HUES64 (cell line): ENCODE results near the gene TRIM36.
A peak's percentile ranks its signal among the peaks of the same experiment; 100 is the strongest.

Source experiments
- H3K27ac ChIP-seq: 2 replicates; pipeline ENCODE4 v1.7.0; 2013; ENCODE audit warnings: low read depth, low read length, inconsistent platforms
- H3K27me3 ChIP-seq: 2 replicates; pipeline ENCODE4 v1.6.1; 2013; ENCODE audit warnings: mild to moderate bottlenecking, low read length; ENCODE audit not compliant: insufficient read depth
- H3K36me3 ChIP-seq: 2 replicates; pipeline ENCODE4 v1.6.1; 2013; ENCODE audit warnings: mild to moderate bottlenecking, low read length; ENCODE audit not compliant: insufficient read depth
- H3K4me1 ChIP-seq: 2 replicates; pipeline ENCODE4 v1.6.1; 2013; ENCODE audit warnings: mild to moderate bottlenecking, low read length, moderate library complexity; ENCODE audit not compliant: insufficient read depth
- H3K4me3 ChIP-seq: 2 replicates; pipeline ENCODE4 v1.5.1; 2013; ENCODE audit warnings: mild to moderate bottlenecking, low read length, moderate library complexity
- H3K9ac ChIP-seq: 2 replicates; pipeline ENCODE4 v1.6.1; 2013; ENCODE audit warnings: mild to moderate bottlenecking, low read depth, low read length
- H3K9me3 ChIP-seq: 2 replicates; pipeline ENCODE4 v1.6.1; 2013; ENCODE audit warnings: low read depth, low read length; ENCODE audit not compliant: insufficient read depth
- WGBS: fragments of 150-250, 120-280 bp; methylation state at CpG from one replicate; pipeline ENCODE4 v1.1.7; 2013; ENCODE audit warnings: missing lambda C conversion rate; 5-methylcytosine and 5-hydroxymethylcytosine counted together

The TRIM36 gene

GRCh38 chr5:115186794-115187193 lies 17.1 kb upstream of the TRIM36 start:
- Histone ChIP-seq H3K27ac (no peak overlapping the region), H3K27me3 (peaks cover 22% of the 10 kb centered on the region), H3K4me1 (peaks cover 8% of the 10 kb centered on the region), H3K9ac (no peak overlapping the region), H3K36me3 (no peaks in the 10 kb centered on the region), H3K4me3 (no peak overlapping the region), H3K9me3 (no peaks in the 10 kb centered on the region)

- no peaks in the 10 kb centered on the region for H3K9me3 ChIP-seq
- H3K4me1 ChIP-seq = peaks cover 11% of the 10 kb centered on the region
- no peaks in the 10 kb centered on the region for H3K36me3 ChIP-seq
- H3K27me3 ChIP-seq = peaks cover 43% of the 10 kb centered on the region
- no peak overlapping the region for H3K27ac ChIP-seq
- WGBS = 75% methylated on average over 1 of the region's 2 CpGs
- H3K9ac ChIP-seq = no peak overlapping the region
- no peak overlapping the region for H3K4me3 ChIP-seq
These were observed 15.1 kb upstream of the TRIM36 start for GRCh38 chr5:115184770-115185169.

DNA sequence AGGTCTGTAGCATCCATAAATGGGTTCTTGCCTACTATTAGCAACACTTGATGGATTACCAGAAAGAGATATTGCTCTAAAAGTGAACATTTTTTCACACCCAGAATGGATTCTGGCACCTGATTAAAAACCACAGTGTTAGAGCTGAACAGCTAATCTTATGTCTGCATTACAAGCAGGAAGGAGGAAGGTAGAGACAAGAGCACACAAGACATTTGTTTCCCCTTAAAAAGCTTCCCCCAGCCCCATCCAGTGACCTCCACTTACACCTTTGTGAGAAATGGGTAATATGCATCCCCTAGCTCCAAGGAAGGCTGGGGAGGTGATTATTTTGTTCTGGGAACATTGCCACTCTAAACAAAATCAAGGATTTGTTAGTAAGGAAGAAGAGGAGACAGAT lies 12.0 kb upstream of the TRIM36 start:
- H3K9ac ChIP-seq = no peak overlapping the region
- no peak overlapping the region for H3K4me3 ChIP-seq
- peaks cover 7% of the 10 kb centered on the region; the same call in 1 of the 2 replicates for H3K4me1 ChIP-seq
- no peaks in the 10 kb centered on the region for H3K9me3 ChIP-seq
- no peaks in the 10 kb centered on the region for H3K36me3 ChIP-seq
- peaks cover 73% of the 10 kb centered on the region for H3K27me3 ChIP-seq
- no peak overlapping the region for H3K27ac ChIP-seq

DNA sequence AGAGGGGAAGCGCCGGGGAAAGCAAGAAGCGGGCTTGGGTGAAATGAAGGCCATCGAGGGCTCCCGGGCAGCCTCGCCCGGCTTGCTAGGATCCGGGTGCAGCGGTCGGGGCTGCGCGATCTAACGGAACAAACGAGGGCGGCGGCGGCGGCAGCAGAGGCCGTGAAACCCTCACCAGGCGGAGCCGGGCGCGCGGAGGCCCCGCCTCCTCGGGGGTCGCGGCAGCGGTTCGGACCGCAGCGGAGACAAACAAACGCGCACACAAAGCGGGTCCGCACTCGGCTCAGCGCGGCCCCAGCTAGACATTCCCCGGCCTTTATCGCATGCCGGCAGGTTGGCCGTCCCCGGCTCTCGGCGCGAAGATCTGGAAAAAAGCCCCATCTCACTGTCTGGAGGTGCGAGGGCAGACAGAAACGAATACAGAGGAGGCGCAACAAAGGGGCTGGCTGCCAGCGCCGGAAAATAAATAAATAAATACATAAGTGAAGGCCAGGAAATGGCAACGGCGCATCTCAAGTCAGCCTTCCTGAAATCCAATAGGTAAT lies 10.5 kb upstream of the TRIM36 start:
- Histone ChIP-seq H3K27me3 (peaks cover 84% of the 10 kb centered on the region), H3K9me3 (no peaks in the 10 kb centered on the region), H3K4me1 (peaks cover 7% of the 10 kb centered on the region; the same call in 1 of the 2 replicates), H3K27ac (no peak overlapping the region), H3K36me3 (no peaks in the 10 kb centered on the region), H3K9ac (peak overlapping the region; percentile 28; the same call in 1 of the 2 replicates), H3K4me3 (peak overlapping the region; percentile 61)
- under 1% methylated on average over 54 of the region's 54 CpGs for WGBS

DNA sequence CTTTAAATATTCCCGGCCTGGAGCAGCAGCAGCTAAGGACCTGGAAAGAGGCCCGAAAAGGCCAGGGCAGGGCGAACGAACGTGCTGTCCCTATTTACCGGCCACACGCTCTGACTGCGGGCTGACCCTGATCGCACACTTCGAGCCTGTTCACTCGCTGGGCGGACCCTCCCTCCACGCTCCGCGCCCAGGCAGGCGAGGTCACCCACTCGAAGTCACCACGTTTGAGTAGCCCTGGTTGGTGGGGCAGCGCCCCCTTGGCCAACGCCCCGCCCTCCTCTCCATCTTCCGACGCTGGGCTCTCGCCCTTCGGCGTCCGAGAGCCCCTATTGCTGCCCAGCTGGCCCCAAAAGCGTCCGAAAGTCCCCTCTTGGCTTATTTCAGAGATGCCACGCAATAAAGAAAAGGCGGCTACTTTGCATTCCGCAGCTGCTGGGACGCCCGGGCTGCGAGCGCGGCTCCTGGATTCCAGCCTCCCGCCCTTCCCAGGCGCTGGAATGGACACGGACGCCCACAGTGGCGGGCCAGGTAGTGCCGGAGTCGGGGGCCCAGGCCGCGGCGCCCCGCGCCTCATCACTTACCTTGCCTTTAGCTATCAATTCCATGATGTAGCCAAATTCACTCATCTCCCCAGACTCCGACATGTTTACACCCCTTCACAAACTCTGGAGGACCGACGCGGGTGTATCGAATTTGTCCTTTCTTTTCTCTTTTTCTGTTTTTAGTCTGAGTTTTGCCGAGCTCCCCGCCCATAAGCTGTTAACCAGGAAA lies 9.9 kb upstream of the TRIM36 start:
- Histone ChIP-seq H3K4me3 (peak overlapping the region; percentile 61), H3K9ac (0 out of 2 replicates have a peak overlapping the region, but pooled peaks have one; percentile 28), H3K27ac (no peak overlapping the region), H3K36me3 (no peaks in the 10 kb centered on the region), H3K4me1 (peaks cover 7% of the 10 kb centered on the region; the same call in 1 of the 2 replicates), H3K27me3 (peaks cover 90% of the 10 kb centered on the region), H3K9me3 (no peaks in the 10 kb centered on the region)
- WGBS = 2% methylated on average over 56 of the region's 56 CpGs

GRCh38 chr5:115179030-115179393 lies 9.3 kb upstream of the TRIM36 start:
- no peak overlapping the region for H3K27ac ChIP-seq
- WGBS = 32% methylated on average over 30 of the region's 30 CpGs
- peak overlapping the region; percentile 61 for H3K4me3 ChIP-seq
- H3K4me1 ChIP-seq = peaks cover 7% of the 10 kb centered on the region; the same call in 1 of the 2 replicates
- H3K9me3 ChIP-seq = no peaks in the 10 kb centered on the region
- H3K36me3 ChIP-seq = no peaks in the 10 kb centered on the region
- no peak overlapping the region for H3K9ac ChIP-seq
- H3K27me3 ChIP-seq = peaks cover 93% of the 10 kb centered on the region

GRCh38 chr5:115170929-115171510 lies 1.3 kb upstream of the TRIM36 start:
- 9% methylated on average over 15 of the region's 16 CpGs for WGBS
- H3K4me1 ChIP-seq = peaks cover 5% of the 10 kb centered on the region; the same call in 1 of the 2 replicates
- H3K27me3 ChIP-seq = peaks cover 64% of the 10 kb centered on the region
- H3K27ac ChIP-seq = no peak overlapping the region
- H3K9ac ChIP-seq = no peak overlapping the region
- peaks cover 6% of the 10 kb centered on the region for H3K36me3 ChIP-seq
- H3K9me3 ChIP-seq = peaks cover 17% of the 10 kb centered on the region
- H3K4me3 ChIP-seq = peak overlapping the region; percentile 86

DNA sequence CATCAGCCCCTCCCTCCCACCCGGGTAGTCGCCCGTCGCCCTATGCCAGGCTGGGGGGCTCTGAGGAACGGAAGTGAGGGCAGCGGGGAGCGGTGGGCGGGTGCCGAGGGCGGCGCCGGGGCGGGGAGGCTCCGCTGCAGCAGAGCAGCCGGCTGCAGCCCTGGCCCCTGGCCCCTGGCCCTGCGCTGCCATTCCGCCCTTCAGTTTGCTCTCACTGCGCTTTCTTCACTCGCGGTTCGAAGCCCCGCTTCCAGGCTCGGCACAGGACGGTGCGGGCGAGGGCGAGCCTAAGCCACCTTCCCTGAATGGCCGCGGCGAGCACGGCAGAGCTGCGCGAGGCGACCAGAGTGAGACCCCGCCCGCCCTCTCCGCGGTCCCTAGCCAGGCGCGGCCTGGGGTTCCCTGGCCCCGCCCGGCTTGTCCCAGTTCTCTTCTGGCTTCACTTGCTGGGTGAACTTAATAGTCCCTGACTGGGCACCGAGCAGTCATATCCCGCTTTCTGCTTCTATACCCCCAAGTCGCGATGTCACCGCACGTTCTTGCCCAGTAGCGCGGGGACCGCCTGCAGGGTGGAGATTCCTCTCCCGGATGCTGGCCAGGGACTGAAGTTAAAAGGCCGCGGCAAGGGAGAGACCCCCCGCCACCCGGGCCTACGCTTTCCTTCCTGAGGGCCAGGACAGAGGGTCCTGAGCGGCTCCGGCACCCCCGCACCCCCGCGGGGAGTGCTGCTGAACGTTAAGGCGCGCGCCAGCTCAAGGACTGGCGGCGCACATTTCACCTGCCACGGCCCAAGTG lies 623 bp upstream of the TRIM36 start:
- Histone ChIP-seq H3K4me3 (peak overlapping the region; percentile 86), H3K36me3 (peaks cover 8% of the 10 kb centered on the region), H3K9me3 (peaks cover 24% of the 10 kb centered on the region), H3K4me1 (peaks cover 5% of the 10 kb centered on the region; the same call in 1 of the 2 replicates), H3K9ac (no peak overlapping the region; the same call in 1 of the 2 replicates), H3K27ac (no peak overlapping the region; the same call in 1 of the 2 replicates), H3K27me3 (peaks cover 60% of the 10 kb centered on the region)
- under 1% methylated on average over 67 of the region's 69 CpGs for WGBS

DNA sequence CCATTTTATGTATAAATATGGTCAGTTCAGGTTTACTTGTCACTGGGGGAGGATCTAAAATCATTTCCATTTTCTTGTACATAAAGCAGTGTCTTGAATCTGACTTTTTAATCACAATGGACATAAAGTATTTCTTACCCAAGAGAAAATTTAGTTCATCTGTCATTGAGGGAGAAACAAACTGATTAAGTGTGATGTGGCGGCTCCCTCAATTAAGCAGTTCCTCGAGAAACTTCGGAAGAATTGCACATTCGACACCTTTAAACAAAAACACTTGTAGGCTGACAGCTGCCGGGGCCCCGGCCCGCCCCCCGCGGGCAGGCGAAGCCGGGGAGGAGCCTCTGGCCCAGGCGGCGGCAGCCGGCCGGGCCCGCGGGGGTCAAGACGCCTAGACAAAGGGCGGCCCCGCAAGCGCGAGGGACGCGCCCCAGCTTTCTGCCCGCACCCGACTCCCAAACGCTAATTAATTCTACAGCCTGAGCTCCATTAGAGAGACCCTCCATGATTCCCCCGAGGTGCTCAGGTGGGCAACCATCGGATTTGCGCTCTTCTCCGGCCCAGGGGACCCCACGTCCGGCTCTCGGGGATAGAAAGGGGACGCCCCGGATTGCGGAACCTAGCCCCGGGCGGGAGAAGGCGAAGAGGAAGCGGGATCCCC lies 750 bp downstream of the TRIM36 start:
- 1% methylated on average over 41 of the region's 41 CpGs for WGBS
- H3K27ac ChIP-seq = peak overlapping the region; percentile 77
- H3K4me1 ChIP-seq = peaks cover 5% of the 10 kb centered on the region; the same call in 1 of the 2 replicates
- peaks cover 31% of the 10 kb centered on the region for H3K9me3 ChIP-seq
- peaks cover 8% of the 10 kb centered on the region for H3K36me3 ChIP-seq
- peak overlapping the region; percentile 86 for H3K4me3 ChIP-seq
- H3K27me3 ChIP-seq = peaks cover 47% of the 10 kb centered on the region
- peak overlapping the region; percentile 81 for H3K9ac ChIP-seq

DNA sequence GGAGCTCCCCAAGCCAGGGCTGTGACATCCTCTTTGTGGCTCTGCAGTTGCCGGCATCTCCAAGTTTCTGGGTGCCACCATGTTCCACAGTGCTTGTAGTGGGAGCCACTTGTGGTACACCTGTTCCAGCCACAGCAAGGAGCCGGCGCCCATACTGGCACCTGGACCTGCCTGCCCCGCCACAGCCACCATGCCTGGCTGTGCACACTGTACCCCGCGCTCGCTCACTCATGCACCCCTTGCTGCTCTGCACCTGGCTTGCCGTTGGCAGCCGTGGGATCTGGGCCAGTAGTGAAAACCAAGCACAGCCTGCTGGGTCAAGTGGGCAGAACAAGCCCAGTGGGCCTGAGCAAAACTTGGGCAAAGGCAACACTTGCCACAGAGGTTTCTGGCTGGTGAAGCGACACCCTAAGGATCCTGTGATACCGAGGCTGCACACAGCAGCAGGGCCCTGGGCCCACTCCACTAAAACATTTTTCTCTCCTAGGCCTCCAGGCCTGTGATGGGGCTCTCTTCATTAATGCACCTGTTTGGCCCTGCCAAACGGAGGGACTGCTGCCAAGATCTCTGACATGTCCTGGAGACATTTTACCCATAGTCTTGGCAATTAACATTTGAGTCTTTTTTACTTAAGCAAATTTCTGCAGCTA lies 2.8 kb downstream of the TRIM36 start:
- Histone ChIP-seq H3K9me3 (peaks cover 31% of the 10 kb centered on the region), H3K27me3 (peaks cover 27% of the 10 kb centered on the region), H3K27ac (no peak overlapping the region), H3K4me3 (no peak overlapping the region; the same call in 1 of the 2 replicates), H3K36me3 (peaks cover 8% of the 10 kb centered on the region), H3K4me1 (peaks cover 5% of the 10 kb centered on the region; the same call in 1 of the 2 replicates), H3K9ac (no peak overlapping the region)
- WGBS = 96% methylated on average over 12 of the region's 12 CpGs
